SK-N-SH treated with all-trans-retinoic acid at 6 μM for 48 hours (cell line): Measurements from ENCODE around the gene CAMSAP2.

ENCODE experiments used
- SNAI2 ChIP-seq: fragments of 250-450 bp; sonication (Bioruptor Pico); IDR thresholded peaks from 2 replicates; pipeline ENCODE4 v1.5.0; 2020; ENCODE audit warnings: mild to moderate bottlenecking, moderate library complexity
- TCF4 ChIP-seq: fragments of 250-450 bp; sonication (Bioruptor Pico); IDR thresholded peaks from 2 replicates; pipeline ENCODE4 v1.8.0; 2021; ENCODE audit warnings: mild to moderate bottlenecking, moderate library complexity, borderline replicate concordance
- TOX ChIP-seq: fragments of 250-450 bp; sonication (Bioruptor Pico); IDR thresholded peaks from 2 replicates; pipeline ENCODE4 v1.8.0; 2021; ENCODE audit warnings: mild to moderate bottlenecking, moderate library complexity, borderline replicate concordance
- TSHZ2 ChIP-seq: fragments of 250-450 bp; sonication (Bioruptor Pico); IDR thresholded peaks from 2 replicates; pipeline ENCODE4 v1.5.0; 2020; ENCODE audit warnings: mild to moderate bottlenecking, moderate library complexity
- ZC3H10 ChIP-seq: fragments of 250-450 bp; sonication (Bioruptor Pico); IDR thresholded peaks from 2 replicates; pipeline ENCODE4 v1.5.1; 2021; ENCODE audit warnings: mild to moderate bottlenecking, moderate library complexity
- ZNF70 ChIP-seq: fragments of 450-650 bp; formaldehyde crosslinking; IDR thresholded peaks from 2 replicates; pipeline ENCODE4 v1.5.0; 2020; ENCODE audit warnings: mild to moderate bottlenecking, moderate library complexity
- TF ChIP-seq, protein P1 (sequence below): fragments of 250-450 bp; sonication (Bioruptor Pico); IDR thresholded peaks from 2 replicates; pipeline ENCODE4 v1.8.0; 2020; ENCODE audit warnings: mild to moderate bottlenecking, moderate library complexity, borderline replicate concordance
- TF ChIP-seq, protein P2 (sequence below): fragments of 250-450 bp; sonication (Bioruptor Pico); IDR thresholded peaks from 2 replicates; pipeline ENCODE4 v1.8.0; 2021; ENCODE audit warnings: low read depth, mild to moderate bottlenecking, moderate library complexity, borderline replicate concordance

DNA sequence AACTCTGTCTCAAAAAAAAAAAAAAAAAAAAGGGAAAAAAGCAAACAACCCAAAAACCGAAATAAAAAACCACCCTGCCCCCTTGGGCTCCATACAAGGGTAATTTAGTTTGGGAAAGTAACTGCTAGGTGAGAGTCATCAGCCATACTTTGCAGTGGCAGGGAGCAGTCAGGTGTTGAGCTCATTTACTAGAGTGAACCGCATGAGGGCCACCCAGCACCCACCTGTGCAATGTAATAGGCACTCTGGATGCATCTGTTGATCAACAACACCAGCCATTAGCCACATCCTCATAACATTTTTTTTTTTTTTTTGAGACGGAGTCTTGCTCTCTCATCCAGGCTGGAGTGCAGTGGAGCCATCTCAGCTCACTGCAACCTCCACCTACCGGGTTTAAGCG, 165.1 kb downstream of the CAMSAP2 start:
- no peak for TF ChIP-seq TOX (CRISPR knock-in tag)
- TF ChIP-seq, protein P1, sequence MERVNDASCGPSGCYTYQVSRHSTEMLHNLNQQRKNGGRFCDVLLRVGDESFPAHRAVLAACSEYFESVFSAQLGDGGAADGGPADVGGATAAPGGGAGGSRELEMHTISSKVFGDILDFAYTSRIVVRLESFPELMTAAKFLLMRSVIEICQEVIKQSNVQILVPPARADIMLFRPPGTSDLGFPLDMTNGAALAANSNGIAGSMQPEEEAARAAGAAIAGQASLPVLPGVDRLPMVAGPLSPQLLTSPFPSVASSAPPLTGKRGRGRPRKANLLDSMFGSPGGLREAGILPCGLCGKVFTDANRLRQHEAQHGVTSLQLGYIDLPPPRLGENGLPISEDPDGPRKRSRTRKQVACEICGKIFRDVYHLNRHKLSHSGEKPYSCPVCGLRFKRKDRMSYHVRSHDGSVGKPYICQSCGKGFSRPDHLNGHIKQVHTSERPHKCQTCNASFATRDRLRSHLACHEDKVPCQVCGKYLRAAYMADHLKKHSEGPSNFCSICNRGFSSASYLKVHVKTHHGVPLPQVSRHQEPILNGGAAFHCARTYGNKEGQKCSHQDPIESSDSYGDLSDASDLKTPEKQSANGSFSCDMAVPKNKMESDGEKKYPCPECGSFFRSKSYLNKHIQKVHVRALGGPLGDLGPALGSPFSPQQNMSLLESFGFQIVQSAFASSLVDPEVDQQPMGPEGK (CRISPR knock-in tag): no peak
- TF ChIP-seq TCF4 (CRISPR knock-in tag): no peak
- no peak for TF ChIP-seq ZNF70 (CRISPR knock-in tag)
- no peak for TF ChIP-seq SNAI2 (CRISPR knock-in tag)
- no peak for TF ChIP-seq ZC3H10 (CRISPR knock-in tag)
- no peak for TF ChIP-seq TSHZ2 (CRISPR knock-in tag)
- TF ChIP-seq, protein P2, sequence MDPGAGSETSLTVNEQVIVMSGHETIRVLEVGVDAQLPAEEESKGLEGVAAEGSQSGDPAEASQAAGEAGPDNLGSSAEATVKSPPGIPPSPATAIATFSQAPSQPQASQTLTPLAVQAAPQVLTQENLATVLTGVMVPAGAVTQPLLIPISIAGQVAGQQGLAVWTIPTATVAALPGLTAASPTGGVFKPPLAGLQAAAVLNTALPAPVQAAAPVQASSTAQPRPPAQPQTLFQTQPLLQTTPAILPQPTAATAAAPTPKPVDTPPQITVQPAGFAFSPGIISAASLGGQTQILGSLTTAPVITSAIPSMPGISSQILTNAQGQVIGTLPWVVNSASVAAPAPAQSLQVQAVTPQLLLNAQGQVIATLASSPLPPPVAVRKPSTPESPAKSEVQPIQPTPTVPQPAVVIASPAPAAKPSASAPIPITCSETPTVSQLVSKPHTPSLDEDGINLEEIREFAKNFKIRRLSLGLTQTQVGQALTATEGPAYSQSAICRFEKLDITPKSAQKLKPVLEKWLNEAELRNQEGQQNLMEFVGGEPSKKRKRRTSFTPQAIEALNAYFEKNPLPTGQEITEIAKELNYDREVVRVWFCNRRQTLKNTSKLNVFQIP (CRISPR knock-in tag): no peak
